GM18873 (cell line): ENCODE data around the gene COPG1.

ENCODE experiments used
- ATAC-seq: cut with Tn5 transposase; IDR thresholded peaks from one replicate; pipeline ENCODE4 v1.9.1; 2021; ENCODE audit warnings: mild to moderate bottlenecking, moderate library complexity, moderate number of reproducible peaks; ENCODE audit not compliant: unreplicated experiment, low FRiP score

Gene COPG1

DNA sequence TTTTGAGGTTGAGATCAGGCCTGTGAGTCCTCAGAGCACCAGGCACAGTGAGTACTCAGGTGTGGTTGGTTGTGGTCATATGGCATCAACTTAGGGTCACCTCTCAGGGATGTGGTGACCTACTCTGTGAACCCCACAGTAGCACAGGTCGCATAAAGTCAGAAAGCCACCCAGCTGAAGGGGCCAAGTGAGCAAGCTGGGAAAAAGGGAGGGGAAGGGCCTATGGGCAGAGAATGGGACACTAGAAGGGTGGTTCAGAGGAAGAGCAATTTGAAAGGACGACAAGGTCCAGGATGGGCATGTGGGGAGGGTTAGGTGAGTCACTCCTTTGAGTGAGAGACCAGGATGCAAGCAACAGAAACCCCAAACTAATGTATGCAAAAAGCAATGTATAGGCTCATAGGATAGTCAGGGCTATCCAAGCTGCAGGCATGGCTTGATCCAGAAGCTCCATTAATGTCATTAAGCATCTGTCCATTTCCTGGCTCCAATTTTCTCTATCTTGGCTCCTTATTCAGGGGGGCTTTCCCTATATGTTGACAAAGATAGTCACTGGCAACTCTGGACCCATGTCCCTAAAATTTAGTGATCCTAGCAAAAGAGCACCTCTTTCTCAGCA lies 62.7 kb downstream of the COPG1 start:
- no peak for ATAC-seq

DNA sequence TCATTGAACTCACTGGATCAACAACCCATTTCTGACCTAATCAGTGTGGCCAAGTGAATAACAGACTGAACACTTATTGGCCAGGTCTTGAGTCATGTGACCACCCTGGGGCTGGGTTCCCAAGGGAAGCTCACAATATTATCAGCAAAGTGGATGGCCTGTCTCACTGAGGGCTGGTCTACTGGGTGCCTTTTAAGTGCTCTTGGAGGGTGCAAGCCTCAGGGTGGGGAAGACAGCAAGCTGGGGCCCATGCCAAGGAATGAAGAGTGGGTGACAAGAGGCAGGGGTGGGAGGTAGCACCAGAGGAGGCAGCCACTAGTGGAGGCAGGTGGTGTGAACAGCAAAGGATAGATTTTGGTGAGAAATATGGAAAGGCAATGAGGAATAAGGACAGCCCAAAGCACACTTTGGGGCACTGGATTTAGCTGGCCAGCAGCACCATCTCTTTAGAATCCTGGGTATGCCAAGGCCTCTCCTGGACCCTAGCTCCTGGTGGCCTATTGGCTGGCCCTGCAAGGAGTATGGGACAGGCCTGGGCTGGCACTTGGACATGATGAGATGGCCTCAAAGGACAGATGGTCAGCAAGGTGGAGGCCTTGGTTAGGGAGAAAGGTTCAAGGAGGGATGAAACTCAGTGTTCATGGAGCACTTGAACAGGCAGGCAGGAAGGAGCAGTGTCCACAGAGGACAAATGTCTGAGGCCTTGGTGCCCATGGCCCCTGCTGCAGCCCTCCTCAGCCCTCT lies 63.4 kb downstream of the COPG1 start:
- no peak for ATAC-seq

DNA sequence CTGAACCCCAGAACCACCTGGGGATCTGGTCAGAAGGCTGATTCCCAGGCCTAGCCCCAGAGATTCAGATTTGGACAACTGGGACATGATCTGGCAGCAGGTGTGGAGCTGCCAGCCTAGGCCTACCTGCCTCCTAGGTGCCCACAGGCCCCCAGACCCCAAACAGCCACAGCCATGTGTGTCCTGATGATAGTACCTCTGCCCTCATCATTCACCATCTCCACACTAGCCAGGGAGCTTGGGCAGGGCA lies 63.9 kb downstream of the COPG1 start:
- no peak for ATAC-seq

DNA sequence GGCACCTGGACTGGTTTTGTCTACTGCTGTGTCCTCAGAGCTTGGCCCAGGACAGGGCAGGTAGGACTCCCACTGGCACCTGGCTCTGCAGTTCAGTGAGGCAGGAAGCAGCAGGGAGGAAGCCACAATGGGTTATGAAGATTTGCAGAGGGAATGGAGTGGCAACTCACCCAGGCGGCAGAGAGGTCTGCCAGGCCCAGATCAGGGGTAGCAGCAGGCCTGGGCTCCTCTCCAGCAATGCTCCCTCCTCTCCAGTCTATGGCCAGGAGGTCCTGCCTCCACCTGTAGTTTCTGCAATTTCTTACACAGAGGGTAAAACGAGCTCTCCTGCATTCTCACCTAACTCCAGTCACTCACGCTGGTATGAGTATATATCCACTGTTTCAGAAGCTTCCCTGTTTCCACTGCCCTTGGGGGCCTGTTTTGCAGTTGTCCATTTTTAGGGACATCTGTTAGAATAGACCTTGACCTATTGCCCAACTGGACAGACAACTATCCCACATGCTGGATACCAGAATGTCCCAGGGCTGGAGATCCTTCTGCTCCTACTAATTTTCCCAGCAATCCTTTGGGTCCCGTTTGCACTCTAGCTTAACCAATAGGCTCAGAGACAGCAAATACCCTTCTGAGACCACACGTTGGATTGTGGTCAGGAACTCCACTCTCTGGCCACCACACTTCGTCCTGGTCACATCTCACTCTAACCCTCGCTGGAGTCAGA lies 64.4 kb downstream of the COPG1 start:
- ATAC-seq: no peak

DNA sequence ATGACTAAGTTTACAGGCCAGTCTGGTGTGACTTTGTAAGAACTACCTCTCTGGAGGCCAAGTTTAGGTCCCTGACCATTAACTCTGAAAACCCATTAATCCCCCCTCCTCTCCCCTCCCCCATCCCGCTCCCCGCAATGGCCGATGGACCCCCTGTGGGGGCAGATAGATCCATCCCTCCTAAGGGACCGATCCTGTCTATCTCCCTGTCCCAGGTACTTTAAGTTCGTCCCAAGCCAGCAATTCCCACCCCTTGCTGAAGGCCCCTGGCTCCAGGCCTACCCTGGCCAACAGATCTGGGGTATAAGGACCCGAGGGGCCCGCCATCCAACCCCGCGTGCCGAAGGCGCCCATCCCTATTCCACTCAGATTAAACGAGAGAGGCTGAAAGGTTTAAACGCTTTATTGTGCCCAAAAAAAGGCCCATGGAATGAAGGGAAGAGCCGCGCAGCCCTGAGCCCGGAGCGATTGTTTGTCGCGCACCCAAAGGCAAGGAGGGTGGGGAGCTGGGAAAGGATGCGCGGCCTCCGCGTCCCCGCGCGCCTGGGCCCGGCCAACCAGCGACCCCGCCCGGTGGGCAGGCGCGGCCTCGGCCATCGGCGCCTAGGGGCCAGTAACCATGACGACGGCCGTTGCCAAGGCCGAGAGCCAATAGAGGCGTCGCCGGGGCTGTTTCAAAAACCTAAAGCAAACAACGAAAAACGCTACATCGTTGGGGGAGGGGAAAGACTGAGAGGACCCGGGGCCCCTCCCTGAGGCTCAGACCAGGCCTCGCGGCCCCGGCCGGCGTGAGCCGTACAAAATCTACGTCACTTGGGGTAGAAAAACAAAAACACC lies 65.2 kb downstream of the COPG1 start:
- no peak for ATAC-seq

DNA sequence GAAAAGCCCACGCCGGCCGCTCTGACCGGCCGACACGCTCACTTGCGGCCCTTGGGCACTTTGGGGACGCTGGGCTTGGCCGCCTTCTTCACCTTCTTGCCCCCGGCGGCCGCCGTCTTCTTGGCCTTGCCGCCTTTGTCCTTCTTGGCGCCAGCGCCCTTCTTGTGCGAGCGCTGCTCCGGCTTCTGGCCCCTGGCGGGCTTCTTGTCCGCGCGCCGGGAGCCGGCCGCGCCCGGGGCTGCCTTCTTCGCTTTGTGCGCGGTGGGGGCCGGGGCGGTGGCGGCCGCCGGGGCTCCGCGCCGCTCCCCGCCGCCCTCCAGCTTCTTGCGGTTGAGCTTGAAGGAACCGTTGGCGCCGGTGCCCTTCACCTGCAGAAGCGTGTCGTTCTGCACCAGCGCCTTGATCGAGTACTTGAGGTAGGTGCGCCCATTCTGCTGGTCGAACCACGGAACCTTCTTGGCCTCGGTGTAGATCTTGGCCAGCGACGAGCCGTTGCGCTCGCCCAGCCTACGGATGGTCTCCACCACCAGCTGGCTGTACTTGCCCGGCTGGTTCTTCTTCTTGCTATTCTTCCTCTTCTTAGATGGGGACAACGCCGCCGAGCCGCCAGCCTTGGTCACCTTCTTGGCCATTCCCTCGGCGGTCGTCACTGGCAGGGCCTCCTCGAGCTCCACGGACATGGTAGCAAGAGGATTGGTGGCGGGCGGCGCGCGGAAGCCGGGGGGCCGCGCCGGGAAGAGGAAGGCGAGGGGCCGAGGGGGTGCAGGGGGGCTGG lies 66.0 kb downstream of the COPG1 start:
- no peak for ATAC-seq

DNA sequence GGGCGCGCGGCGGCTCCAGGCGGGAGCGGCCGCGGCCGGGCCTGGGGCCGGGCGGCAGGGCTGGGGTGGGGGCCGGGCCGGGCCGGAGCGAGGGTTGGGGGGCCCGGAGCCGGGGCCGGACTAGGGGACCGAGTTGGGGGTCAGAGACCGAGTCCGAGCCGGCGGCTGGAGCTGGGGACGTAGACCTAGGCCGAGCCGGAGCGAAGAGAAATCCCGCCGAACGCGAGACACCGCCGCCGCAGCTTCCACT lies 66.5 kb downstream of the COPG1 start:
- no peak for ATAC-seq

DNA sequence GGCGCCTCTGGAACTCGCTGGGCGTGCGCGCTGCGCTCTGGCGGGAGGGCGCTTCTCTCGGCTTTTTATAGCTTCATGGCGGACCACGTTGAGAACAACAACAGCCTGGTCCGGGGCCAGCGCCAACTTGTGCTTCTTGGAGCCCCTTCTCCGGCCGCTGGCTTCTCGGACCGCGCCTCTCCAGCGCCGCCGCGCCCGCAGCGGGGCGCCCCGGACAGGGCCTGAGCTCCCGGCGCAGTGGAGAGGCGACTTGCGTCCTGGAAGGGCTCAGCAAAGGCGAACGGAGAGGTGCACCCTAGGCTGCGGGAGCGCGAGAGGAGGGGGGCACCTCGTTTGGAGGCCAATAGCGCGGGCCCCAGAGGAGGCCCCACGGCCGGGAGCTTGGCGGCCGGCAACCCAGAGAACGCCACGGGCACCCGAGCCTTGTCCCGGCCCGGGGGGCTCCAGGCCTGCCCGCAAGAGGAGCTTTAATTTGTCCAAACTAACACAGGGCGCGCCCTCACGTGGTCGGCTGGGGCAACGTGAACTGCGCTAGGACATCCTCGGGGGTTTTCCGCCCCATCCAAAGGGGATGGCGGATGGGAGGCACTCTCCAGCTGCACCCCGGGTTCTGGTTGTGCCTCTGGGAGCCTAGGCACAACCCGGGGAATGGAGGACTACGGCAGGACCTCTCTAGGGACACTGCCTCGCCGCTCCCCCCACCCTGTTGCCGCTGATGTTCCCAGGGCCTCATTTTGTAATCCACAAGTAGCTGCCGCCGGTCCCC lies 67.0 kb downstream of the COPG1 start:
- no peak for ATAC-seq

DNA sequence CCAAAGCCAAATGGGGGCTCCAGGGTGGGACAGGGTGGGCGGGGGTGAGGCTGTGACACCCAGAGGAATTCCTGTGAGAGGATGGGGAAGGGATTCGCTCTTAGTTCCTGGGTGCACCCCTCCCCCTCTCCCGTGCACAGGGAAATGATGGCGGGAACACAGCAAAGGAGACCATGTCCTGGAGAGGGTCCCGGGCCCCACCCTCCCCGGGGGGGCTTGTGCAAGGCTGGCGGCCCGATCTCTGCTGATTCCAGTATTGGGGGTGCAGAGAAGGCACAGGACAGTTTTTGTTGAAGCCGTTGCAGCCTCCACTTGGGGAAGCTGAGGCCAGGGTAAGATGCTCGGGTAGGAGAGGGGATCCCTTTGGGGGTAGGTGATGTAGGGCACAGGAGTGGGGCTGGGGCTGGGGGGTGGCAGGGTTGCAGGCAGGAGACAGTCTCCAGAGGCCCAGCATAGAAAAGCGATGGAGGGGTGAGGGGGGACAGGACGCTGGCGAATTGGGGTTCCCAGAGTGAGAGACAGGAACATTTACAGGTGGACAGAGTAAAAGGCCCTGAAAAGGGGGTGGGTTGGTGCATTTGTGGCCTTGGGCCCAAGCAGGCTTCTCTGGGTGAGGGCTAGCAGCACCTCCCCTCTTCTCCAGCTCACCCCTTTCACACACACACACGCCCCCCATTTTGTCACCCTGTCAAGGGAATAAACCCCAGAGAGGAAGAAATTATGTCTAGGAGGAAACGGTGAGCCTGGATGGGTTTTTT lies 67.8 kb downstream of the COPG1 start:
- ATAC-seq: no peak

DNA sequence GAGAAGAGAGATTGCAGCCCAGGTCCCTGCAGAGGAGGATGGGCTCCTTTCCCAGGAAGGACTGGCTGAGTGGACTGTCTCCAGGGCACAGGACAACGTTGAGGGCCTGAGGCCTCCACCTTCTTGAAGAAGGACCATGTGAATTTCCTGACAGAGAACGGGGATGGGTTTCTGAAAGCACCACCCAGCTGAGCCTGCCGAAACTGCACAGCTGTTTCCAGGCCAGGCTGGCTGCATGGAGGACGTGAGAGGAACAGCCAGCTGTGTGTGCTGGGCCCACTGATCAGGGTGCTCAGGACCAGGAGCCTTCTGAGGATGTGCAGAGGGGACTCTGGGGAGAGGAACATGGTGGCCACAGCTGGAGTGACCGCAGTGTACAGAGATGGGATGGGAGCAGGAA lies 68.4 kb downstream of the COPG1 start:
- no peak for ATAC-seq

DNA sequence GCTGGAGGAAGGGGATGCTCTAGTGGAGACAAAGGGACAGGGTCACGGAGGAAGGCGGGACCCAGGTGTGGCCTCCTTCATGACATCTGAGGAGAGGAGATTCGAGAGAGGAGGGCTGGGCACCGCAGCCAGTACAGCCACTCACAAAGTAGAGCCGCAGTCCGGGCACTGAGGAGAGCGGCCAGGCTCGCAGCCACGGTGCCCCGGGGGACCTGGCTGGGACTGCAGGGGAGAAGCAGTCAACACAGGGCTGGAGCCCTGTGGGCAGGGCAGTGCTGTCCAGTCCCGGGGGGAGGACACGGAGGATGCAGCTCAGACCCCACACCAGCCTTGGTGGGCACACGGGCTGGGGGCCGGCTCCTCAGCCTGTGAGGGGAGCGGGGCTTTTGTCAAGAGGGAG lies 69.5 kb downstream of the COPG1 start:
- no peak for ATAC-seq

DNA sequence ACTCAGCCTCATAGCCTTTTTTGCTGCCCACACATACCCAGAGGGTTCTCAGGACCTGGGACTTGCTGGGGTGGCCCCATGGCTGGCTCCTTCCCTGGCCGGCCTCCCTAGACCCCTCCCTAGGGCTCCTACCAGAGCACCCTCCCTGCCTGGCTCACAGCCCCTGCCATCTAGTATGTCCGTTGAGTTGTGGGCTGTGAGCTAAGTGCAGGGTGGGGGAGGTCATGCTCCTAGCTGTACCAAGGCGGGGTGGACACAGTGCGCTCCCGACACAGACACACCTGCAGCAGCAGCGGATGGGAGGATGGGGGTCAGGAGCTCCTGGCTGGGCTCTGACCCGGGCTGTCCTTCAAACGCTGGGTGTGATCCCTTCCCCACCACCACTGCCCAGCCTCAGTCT lies 70.9 kb downstream of the COPG1 start:
- no peak for ATAC-seq

DNA sequence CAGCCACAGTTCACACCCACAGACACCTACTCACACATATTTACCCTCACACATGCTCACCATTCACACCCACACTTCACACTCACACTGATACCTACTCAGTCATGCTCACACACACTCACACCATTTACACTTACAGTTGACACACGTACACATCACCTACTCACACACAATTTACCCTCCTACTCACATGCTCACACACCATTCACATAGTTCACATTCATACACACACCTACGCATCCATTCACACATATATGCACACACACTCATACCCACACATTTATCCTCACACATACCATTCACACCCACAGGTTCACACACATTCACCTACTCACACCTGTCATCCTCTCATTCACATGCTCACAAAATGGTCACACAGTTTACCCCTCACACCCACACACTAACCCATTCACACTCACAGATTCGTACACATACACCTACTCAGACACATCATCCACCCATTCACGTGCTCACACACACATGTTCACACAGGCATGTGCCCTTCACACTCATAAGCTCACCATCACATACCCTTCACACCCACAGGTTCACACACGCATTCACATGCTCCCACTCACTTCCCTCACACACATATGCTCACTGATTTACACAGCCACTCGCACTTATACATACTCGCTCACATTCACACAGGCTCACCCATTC lies 71.5 kb downstream of the COPG1 start:
- no peak for ATAC-seq

DNA sequence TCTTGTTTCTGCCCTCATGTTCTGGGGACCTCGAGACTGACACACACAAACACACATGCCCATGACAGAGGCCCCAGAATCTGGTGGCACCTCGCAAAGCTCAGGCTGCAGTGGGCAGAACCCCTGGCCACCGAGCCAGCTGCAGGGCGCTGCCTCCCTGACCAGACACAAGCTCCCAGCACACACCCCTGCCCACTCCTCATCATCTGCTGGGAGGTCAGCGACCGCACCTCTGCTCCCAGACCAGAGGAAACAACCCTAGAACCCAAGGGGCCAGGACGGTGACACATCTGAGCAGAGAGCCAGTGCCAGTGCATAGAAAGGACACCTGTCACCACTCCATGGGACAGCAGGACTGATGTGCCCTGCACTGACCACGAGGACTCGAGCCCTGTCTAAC lies 72.5 kb downstream of the COPG1 start:
- no peak for ATAC-seq

DNA sequence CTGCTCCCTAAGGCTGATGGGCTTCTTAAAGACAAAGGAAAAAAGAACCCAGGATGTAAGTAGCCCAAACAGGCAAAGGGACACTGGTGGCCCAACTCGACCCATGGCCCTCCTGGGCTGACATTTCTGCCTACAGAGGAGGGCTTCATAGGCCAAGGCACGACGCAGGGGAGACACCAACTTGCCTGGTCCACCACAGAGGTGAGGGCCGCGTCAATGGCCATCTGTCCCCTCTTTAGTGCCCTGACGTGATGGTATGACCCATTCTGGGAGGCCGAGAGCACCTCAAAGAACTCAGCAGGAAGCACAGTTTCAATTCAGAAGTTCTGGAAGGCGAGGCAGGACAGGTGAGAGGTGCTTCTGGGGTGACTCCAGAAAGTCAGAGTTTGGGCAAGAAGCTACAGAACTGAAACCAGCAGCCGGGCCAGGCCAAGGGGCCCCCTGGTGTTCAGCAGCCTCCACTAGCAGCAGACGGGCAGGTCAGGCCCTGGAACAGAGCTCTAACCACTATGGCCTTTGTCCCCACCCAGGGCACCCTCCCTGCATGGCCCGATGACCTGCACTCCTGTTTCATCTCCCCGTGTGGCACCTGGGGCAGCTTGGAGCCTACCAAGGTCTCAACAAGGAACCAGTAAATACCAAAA lies 74.4 kb downstream of the COPG1 start:
- ATAC-seq: no peak

DNA sequence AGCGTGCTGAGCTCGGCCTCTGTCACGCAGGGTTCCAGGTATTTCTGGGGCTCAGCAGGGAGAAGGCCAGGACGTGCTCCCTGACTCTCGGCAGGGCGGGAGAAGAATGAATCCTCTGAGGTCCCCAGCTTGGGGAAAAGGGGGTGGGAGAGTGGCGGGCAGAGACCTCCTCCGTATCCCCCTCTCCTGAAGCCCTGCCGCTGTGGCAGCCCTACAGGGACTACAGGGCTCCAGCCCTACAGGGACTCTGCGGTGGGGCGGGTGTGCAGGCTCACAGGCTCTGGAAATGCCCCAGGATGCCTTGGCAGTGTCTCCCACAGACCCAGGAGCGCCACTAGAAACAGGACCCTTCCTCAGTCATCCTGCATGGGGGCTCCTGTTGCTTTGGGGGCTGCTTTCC lies 75.4 kb downstream of the COPG1 start:
- no peak for ATAC-seq

DNA sequence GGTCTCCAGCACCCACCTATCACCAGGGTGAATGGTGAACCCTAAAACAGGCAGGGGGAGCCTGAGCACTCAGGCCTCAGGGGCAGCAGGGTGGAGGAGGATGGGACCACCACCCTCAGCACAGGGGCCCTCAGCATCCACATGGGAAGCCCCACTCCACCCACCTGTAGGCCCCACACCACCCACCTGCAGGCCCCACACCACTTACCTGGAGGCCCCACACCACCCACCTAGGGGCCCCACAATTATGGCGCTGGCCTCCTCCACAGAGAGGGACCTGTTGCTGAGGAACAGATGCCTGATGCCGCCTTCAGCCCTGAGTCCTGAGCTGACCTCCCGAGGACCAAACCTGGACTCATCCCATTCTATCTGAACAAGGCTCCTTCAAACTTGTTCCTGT lies 76.0 kb downstream of the COPG1 start:
- no peak for ATAC-seq

DNA sequence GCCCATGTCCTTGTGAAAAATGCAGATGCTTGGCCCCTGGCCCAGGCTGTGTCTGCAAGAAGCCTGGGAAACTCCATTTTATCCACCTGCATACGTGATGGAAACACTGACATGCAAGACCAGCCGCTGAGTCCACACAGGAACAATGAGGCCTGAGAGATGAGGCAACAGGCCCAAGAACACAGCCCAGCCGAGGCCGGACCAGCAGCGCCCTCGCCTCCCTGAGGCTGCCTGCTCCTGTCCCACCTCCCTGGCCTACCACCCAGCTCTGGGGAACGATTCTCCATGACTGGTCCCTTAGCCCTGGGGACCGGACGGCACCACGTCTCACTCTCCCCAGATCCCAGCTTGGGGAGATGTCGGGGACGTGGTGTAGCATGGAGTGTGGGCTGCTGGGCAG lies 76.7 kb downstream of the COPG1 start:
- no peak for ATAC-seq
